Heart left ventricle (tissue), 16 donors: ENCODE results near the gene ZDHHC21. TPM values are rescaled to one million over a fixed set of nuclear protein-coding genes. Genes with fewer than 3 reads are reported as not detected.

ENCODE experiments used
- ATAC-seq, 4 donors: fragments of 200-7000 bp; cut with Tn5 transposase; one replicate each; pipeline ENCODE4 v1.9.1; 2020 to 2022; ENCODE audit warnings: moderate library complexity in 4 of 4, mild to moderate bottlenecking in 3 of 4, moderate number of reproducible peaks in 1 of 4
- DNase-seq, 5 donors: peaks; one replicate each; pipeline ENCODE4 v3.0.0-alpha.2; 2020
- H3K27ac ChIP-seq, 12 donors: fragments of 200-600 bp; sonication (generic) in 4 of 12; one replicate each; pipeline versions ENCODE4 v1.5.0 to v1.8.0; 2016 to 2022; ENCODE audit warnings: mild to moderate bottlenecking in 2 of 12
- H3K27me3 ChIP-seq, 9 donors: fragments of 200-600 bp; sonication (generic) in 2 of 9; one replicate each; pipeline versions ENCODE4 v1.5.1 to v1.8.0; 2016 to 2022; ENCODE audit warnings: mild to moderate bottlenecking in 3 of 9
- H3K36me3 ChIP-seq, 9 donors: fragments of 200-600 bp; sonication (generic) in 2 of 9; one replicate each; pipeline versions ENCODE4 v1.5.0 to v1.8.0; 2018 to 2022; ENCODE audit warnings: mild to moderate bottlenecking in 2 of 9
- H3K4me1 ChIP-seq, 12 donors: fragments of 200-600 bp; sonication (generic) in 4 of 12; one replicate each; pipeline versions ENCODE4 v1.5.0 to v1.8.0; 2016 to 2022; ENCODE audit warnings: mild to moderate bottlenecking in 3 of 12
- H3K4me3 ChIP-seq, 12 donors: fragments of 200-600 bp; sonication (generic) in 4 of 12; one replicate each; pipeline versions ENCODE4 v1.5.0 to v1.8.0; 2017 to 2022; ENCODE audit warnings: mild to moderate bottlenecking in 9 of 12, moderate library complexity in 4 of 12
- H3K9me3 ChIP-seq, 12 donors: fragments of 200-600 bp; sonication (generic) in 4 of 12; one replicate each; pipeline versions ENCODE4 v1.5.0 to v1.8.0; 2016 to 2022; ENCODE audit warnings: mild to moderate bottlenecking in 1 of 12
- CTCF ChIP-seq, 12 donors: fragments of 200-600 bp; sonication (generic) in 4 of 12; IDR thresholded peaks; one replicate each; pipeline versions ENCODE4 v1.5.0 to v1.8.0; 2018 to 2022; ENCODE audit warnings: antibody characterized with exemption in 12 of 12, mild to moderate bottlenecking in 5 of 12
- POLR2A ChIP-seq, 2 donors: fragments of 450-650 bp; IDR thresholded peaks; one replicate each; pipeline ENCODE4 v1.6.1; 2017; ENCODE audit warnings: antibody characterized with exemption in 2 of 2, mild to moderate bottlenecking in 2 of 2, moderate library complexity in 2 of 2
- WGBS, 4 donors: extraction: QIAGEN DNeasy Blood & Tissue Kit in 2 of 4; methylation state at CpG; one replicate each; pipeline versions ENCODE4 v1.1.5 to v1.1.7; 2013 to 2018; 5-methylcytosine and 5-hydroxymethylcytosine counted together
- intact Hi-C, 10 donors: fragments of 100-400 bp; cut with DNase I; formaldehyde crosslinking; loops; one replicate each; pipeline versions ENCODE4 v1.11.1 to v1.14.2; 2022
- polyA plus RNA-seq, 2 donors: library from polyadenylated mRNA; stranded (reverse); fragments of 200-250 nt; gene quantifications; one replicate each; pipeline ENCODE4 v1.2.3, GENCODE V29; 2013
- total RNA-seq, 9 donors: library from RNA; depleted of rRNA in 2 of 9; stranded (reverse); fragments of >200 nt in 2 of 9; fragmentation: NEBNext Ultra II Directional in 3 of 9; extraction: Animal tissue kit (Norgen Biotek cat#: 25700) in 3 of 9; gene quantifications; one replicate each; pipeline versions ENCODE4 v1.1.0 to v1.2.4, GENCODE V29; 2016 to 2023
- donor health status: ischemic (EF 13 %, LVEDD 7.1; RV severe dilation, severe dysfunction).
- donor health status: healthy with polysubstance abuse.
- donor health status: DM: no; HTN: yes; CAD: no.
- donor health status: DM: no; HTN: no; CAD: no.
- donor health status: ischemic (EF 25% LVEDD 6.9; RV normal size, moderate dysfunction).
- donor health status: ischemic (EF 25% LVEDD 5.7; RV mildly dilated, moderate dysfunction).
- donor health status: healthy.
- donor health status: DM: yes; HTN: yes; CAD: no.
- donor health status: ischemic (EF 35%, LVEDD 5.7; RV mildly dilated, moderate dysfunction).
- donor health status: nonischemic (EF 11% LVEDD 7.7; RV severe dilation, severe dysfunction).
- donor health status: DM: yes; HTN: yes; CAD: no.
- donor health status: PGD.
- donor health status: ischemic (EF 29% LVEDD 5.4; RV normal size, mild dysfunction).
- donor health status: nonischemic (EF 23%, LVEDD 6.1; RV moderate dilation, normal function).

The ZDHHC21 gene
- total and polyA plus RNA-seq, 11 donors, result 3.5 to 9.3 (median 7.2) TPM

GRCh38 chr9:14563902-14564624, 129.2 kb downstream of the ZDHHC21 start:
- 73 to 84% (median 78%) methylated on average over 9 of the region's 9 CpGs for WGBS, 4 donors
- Histone ChIP-seq H3K4me3 (no peak overlapping the region), H3K36me3 (no peaks in the 10 kb centered on the region), H3K27me3 (no peaks in the 10 kb centered on the region), H3K4me1 (no peaks in the 10 kb centered on the region), H3K27ac (no peak overlapping the region), H3K9me3 (no peaks in the 10 kb centered on the region)
- TF ChIP-seq CTCF (IDR thresholded peaks at IDR 0.05), result no peak
- TF ChIP-seq POLR2A (IDR thresholded peaks at IDR 0.05), result no peak
- intact Hi-C loops, result no loop called here
- DNase-seq (no peak), ATAC-seq (no peak)

- no peaks in the 10 kb centered on the region for H3K9me3 ChIP-seq
- no peaks in the 10 kb centered on the region for H3K4me1 ChIP-seq
- DNase-seq, result no peak
- H3K36me3 ChIP-seq, result no peaks in the 10 kb centered on the region
- intact Hi-C loops, result no loop called here
- 57 to 61% (median 59%) methylated on average over 8 to 9 of the region's 9 CpGs for WGBS, 4 donors
- TF ChIP-seq CTCF (IDR thresholded peaks at IDR 0.05) (no peak), POLR2A (IDR thresholded peaks at IDR 0.05) (no peak)
- no peaks in the 10 kb centered on the region for H3K27me3 ChIP-seq
- no peak for ATAC-seq
- H3K4me3 ChIP-seq, result no peak overlapping the region
- no peak overlapping the region for H3K27ac ChIP-seq
Observed at GRCh38 chr9:14561929-14562405, 131.3 kb downstream of the ZDHHC21 start.

Other genes with a start within 250 kb of the ZDHHC21 start
- gene CER1, start 29.3 kb upstream of the ZDHHC21 start, total RNA-seq, result not detected
- not detected for gene CER1, start 29.3 kb upstream of the ZDHHC21 start, polyA plus RNA-seq
- 1 to 10 TPM in 8 of 9 donors, under 1 TPM in 1; 0.62 to 6.5 (median 2.5) TPM for gene FREM1, start 217.0 kb upstream of the ZDHHC21 start, total RNA-seq
- 1 to 10 TPM in 1 of 2 donors, under 1 TPM in 1; 0.29 to 1.1 TPM for gene FREM1, start 217.0 kb upstream of the ZDHHC21 start, polyA plus RNA-seq